Heart left ventricle (tissue), 13 donors: ENCODE data around the gene LINGO3.

ENCODE experiments used
- POLR2A ChIP-seq, 2 donors: fragments of 450-650 bp; IDR thresholded peaks; one replicate each; pipeline ENCODE4 v1.6.1; 2017; ENCODE audit warnings: antibody characterized with exemption in 2 of 2, mild to moderate bottlenecking in 2 of 2, moderate library complexity in 2 of 2
- TF ChIP-seq, protein P1 (sequence below), 12 donors: fragments of 200-600 bp; sonication (generic) in 4 of 12; IDR thresholded peaks; one replicate each; pipeline versions ENCODE4 v1.5.0 to v1.8.0; 2018 to 2022; ENCODE audit warnings: antibody characterized with exemption in 12 of 12, mild to moderate bottlenecking in 5 of 12
- donor health status: ischemic (EF 13 %, LVEDD 7.1; RV severe dilation, severe dysfunction).
- donor health status: DM: no; HTN: yes; CAD: no.
- donor health status: DM: no; HTN: no; CAD: no.
- donor health status: ischemic (EF 25% LVEDD 6.9; RV normal size, moderate dysfunction).
- donor health status: ischemic (EF 25% LVEDD 5.7; RV mildly dilated, moderate dysfunction).
- donor health status: ischemic (EF 35%, LVEDD 5.7; RV mildly dilated, moderate dysfunction).
- donor health status: nonischemic (EF 11% LVEDD 7.7; RV severe dilation, severe dysfunction).
- donor health status: DM: yes; HTN: yes; CAD: no.
- donor health status: PGD.
- donor health status: ischemic (EF 29% LVEDD 5.4; RV normal size, mild dysfunction).
- donor health status: nonischemic (EF 23%, LVEDD 6.1; RV moderate dilation, normal function).

DNA sequence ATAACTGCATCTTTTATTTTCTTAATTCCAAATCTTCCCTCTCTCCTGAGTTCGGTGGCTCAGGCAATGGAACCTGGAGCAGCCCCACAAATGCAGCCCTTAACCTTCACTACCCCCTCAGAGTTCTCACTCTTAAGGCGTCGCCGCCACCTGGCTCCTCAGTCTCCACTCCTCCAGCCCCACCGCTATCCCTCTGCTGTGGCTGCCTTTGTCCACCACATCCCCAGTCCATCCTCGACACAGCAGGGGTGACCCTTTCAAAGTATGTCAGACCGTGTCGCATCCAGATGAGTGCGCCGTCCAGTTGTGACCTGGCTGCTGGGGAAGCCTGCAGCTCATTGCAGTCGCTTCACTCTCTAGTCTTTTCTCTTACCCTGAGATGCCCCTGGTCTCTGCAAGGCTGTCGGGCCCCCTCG, 21.6 kb upstream of the LINGO3 start:
- no peak for TF ChIP-seq POLR2A (IDR thresholded peaks at IDR 0.05)
- TF ChIP-seq, protein P1, sequence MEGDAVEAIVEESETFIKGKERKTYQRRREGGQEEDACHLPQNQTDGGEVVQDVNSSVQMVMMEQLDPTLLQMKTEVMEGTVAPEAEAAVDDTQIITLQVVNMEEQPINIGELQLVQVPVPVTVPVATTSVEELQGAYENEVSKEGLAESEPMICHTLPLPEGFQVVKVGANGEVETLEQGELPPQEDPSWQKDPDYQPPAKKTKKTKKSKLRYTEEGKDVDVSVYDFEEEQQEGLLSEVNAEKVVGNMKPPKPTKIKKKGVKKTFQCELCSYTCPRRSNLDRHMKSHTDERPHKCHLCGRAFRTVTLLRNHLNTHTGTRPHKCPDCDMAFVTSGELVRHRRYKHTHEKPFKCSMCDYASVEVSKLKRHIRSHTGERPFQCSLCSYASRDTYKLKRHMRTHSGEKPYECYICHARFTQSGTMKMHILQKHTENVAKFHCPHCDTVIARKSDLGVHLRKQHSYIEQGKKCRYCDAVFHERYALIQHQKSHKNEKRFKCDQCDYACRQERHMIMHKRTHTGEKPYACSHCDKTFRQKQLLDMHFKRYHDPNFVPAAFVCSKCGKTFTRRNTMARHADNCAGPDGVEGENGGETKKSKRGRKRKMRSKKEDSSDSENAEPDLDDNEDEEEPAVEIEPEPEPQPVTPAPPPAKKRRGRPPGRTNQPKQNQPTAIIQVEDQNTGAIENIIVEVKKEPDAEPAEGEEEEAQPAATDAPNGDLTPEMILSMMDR (IDR thresholded peaks at IDR 0.05): no peak
